ENCODE measurements around the gene HNRNPLL.

DNA sequence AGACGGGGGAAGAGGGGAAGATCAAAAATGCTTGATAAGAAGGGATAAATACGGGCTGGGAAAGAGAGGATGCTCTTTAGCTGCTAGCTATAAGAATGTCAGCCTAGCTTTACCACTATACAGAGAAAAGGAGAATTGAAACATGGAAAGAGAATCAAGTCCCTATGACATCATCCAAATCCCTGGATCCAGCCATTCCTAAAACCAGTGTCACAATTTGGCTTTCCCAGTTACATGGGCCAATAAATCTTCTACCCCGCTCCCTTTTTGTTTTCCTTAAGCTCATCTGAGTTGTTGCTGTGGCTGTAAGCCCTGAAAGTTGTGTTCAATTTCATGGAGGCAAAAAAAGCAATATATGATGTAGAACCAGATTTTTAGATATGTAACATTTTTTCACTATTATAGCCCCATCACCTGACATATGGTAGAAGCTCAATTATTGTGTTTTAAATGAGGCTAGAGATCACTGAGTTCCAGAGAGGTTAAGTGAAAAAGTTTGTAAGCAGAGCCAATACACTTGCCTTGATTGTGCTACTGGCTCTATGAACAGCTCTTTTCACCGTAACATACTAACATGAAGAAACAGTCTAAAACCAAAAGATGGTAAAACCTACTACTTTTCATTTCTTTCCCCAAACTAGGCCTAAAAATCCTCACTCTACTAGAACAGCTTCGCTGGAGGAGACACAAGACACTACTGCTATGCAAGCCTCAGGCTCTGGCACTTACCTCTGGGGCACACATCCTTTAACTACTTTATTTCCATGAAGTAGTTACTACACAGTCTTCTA is 4.3 kb downstream of the HNRNPLL start:
- TF ChIP-seq CSDC2 (CRISPR knock-in tag; IDR thresholded peaks at IDR 0.05) (no peak), ZNF70 (CRISPR knock-in tag; IDR thresholded peaks at IDR 0.05) (no peak), ARNTL (CRISPR knock-in tag; IDR thresholded peaks at IDR 0.05; ENCODE audit: borderline replicate concordance, low read depth) (no peak), ZNF8 (CRISPR knock-in tag; IDR thresholded peaks at IDR 0.05) (no peak)
